Ascending aorta (tissue), 2 donors: ENCODE results near the gene ST8SIA1. TPM values are rescaled to one million over a fixed set of nuclear protein-coding genes. Genes with fewer than 3 reads are reported as not detected.

Experiments
- DNase-seq, 2 donors: peaks; one replicate each; pipeline ENCODE4 v3.0.0-alpha.2; 2019; ENCODE audit warnings: low spot score in 2 of 2
- H3K27ac ChIP-seq, 2 donors: fragments of 200-600 bp; sonication (generic); one replicate each; pipeline ENCODE4 v1.5.1; 2016 to 2017; ENCODE audit warnings: mild to moderate bottlenecking in 1 of 2
- H3K27me3 ChIP-seq: fragments of 200-600 bp; sonication (generic); one replicate; pipeline ENCODE4 v1.5.1; 2017
- H3K36me3 ChIP-seq, 2 donors: fragments of 200-600 bp; sonication (generic); one replicate each; pipeline ENCODE4 v1.5.1; 2016
- H3K4me1 ChIP-seq, 2 donors: fragments of 200-600 bp; sonication (generic); one replicate each; pipeline ENCODE4 v1.5.1; 2016 to 2017; ENCODE audit warnings: mild to moderate bottlenecking in 1 of 2
- H3K4me3 ChIP-seq, 2 donors: fragments of 200-600 bp; sonication (generic); one replicate each; pipeline ENCODE4 v1.5.1; 2016 to 2017; ENCODE audit warnings: mild to moderate bottlenecking in 1 of 2
- H3K9me3 ChIP-seq, 2 donors: fragments of 200-600 bp; sonication (generic); one replicate each; pipeline ENCODE4 v1.5.1; 2016
- intact Hi-C: fragments of 100-400 bp; cut with DNase I; formaldehyde crosslinking; loops from one replicate; pipeline ENCODE4 v1.15.1; 2023
- total RNA-seq: library from RNA; depleted of rRNA; stranded (reverse); fragments of >200 nt; gene quantifications from one replicate; pipeline ENCODE4 v1.1.0, GENCODE V29; 2016
- TF ChIP-seq, protein P1 (sequence below), 3 experiments: fragments of 200-600 bp in 2 of 3; fragments of 450-650 bp in 1 of 3; sonication (generic) in 2 of 3; IDR thresholded peaks; one replicate each; pipeline ENCODE4 v1.5.1; 2016 to 2019; ENCODE audit warnings: antibody characterized with exemption in 3 of 3, mild to moderate bottlenecking in 1 of 3, moderate library complexity in 1 of 3

Gene ST8SIA1
- total RNA-seq, 1 donor from 2014 or later: 9.7 TPM

GRCh38 chr12:22238211-22238610 lies 96.3 kb downstream of the ST8SIA1 start:
- intact Hi-C loops: no loop called here
- no peaks in the 10 kb centered on the region for H3K36me3 ChIP-seq
- TF ChIP-seq, protein P1, sequence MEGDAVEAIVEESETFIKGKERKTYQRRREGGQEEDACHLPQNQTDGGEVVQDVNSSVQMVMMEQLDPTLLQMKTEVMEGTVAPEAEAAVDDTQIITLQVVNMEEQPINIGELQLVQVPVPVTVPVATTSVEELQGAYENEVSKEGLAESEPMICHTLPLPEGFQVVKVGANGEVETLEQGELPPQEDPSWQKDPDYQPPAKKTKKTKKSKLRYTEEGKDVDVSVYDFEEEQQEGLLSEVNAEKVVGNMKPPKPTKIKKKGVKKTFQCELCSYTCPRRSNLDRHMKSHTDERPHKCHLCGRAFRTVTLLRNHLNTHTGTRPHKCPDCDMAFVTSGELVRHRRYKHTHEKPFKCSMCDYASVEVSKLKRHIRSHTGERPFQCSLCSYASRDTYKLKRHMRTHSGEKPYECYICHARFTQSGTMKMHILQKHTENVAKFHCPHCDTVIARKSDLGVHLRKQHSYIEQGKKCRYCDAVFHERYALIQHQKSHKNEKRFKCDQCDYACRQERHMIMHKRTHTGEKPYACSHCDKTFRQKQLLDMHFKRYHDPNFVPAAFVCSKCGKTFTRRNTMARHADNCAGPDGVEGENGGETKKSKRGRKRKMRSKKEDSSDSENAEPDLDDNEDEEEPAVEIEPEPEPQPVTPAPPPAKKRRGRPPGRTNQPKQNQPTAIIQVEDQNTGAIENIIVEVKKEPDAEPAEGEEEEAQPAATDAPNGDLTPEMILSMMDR (IDR thresholded peaks at IDR 0.05): no peak
- H3K4me1 ChIP-seq: no peaks in the 10 kb centered on the region
- H3K4me3 ChIP-seq: no peak overlapping the region
- peaks cover 0 to 4% of the 10 kb centered on the region in 2 donors for H3K9me3 ChIP-seq
- no peak for DNase-seq
- H3K27ac ChIP-seq: no peak overlapping the region
- H3K27me3 ChIP-seq: no peaks in the 10 kb centered on the region

DNA sequence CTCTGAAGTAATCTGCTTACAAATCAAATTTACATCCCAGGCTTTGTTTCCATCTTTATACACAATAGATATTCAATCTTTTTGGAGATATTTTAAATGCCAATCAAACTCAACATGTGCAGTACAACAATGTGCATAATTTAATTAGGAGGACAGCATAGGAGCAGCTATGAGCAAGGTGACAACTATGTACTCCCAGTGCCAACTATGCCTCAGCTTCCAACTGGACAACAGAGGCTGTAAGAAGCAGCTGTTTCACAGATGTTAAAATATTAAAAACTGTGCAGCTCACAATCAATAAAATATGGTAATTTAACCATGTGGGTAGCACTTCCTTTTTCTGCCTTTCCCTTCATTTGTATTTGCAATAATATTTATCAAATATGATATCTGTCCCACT lies 99.9 kb downstream of the ST8SIA1 start:
- Histone ChIP-seq H3K36me3 (no peaks in the 10 kb centered on the region), H3K9me3 (peaks cover 0 to 3% of the 10 kb centered on the region in 2 donors), H3K27me3 (no peaks in the 10 kb centered on the region), H3K4me3 (no peak overlapping the region), H3K4me1 (no peaks in the 10 kb centered on the region), H3K27ac (no peak overlapping the region)
- TF ChIP-seq, protein P1 (IDR thresholded peaks at IDR 0.05): no peak
- no peak for DNase-seq
- intact Hi-C loops: loop anchor here (5.0 kb wide), 1 partner anchor 98 kb away; the partner anchor contains the start of gene ST8SIA1

- intact Hi-C loops: loop anchor here (5.0 kb wide), 1 partner anchor 100 kb away; the partner anchor contains the start of gene ST8SIA1
- DNase-seq: no peak
- H3K27ac ChIP-seq: no peak overlapping the region
- H3K4me3 ChIP-seq: no peak overlapping the region
- H3K36me3 ChIP-seq: no peaks in the 10 kb centered on the region
- TF ChIP-seq, protein P1 (IDR thresholded peaks at IDR 0.05): peak in 1 of 3 experiments; percentile 7
- H3K27me3 ChIP-seq: no peaks in the 10 kb centered on the region
- H3K9me3 ChIP-seq: no peaks in the 10 kb centered on the region
- H3K4me1 ChIP-seq: peaks cover 0 to 2% of the 10 kb centered on the region in 2 donors
Measured at GRCh38 chr12:22231836-22232235, 102.7 kb downstream of the ST8SIA1 start.

- TF ChIP-seq, protein P1 (IDR thresholded peaks at IDR 0.05): no peak
- intact Hi-C loops: loop anchor here (5.0 kb wide), 1 partner anchor 101 kb away; the partner anchor contains the start of gene ST8SIA1
- no peak for DNase-seq
Measured at GRCh38 chr12:22231078-22231477, 103.4 kb downstream of the ST8SIA1 start.

GRCh38 chr12:22230280-22230794 lies 104.2 kb downstream of the ST8SIA1 start:
- no peak overlapping the region for H3K27ac ChIP-seq
- DNase-seq: no peak
- TF ChIP-seq, protein P1 (IDR thresholded peaks at IDR 0.05): no peak

More at GRCh38 chr12:22231078-22231477, 103.4 kb downstream of the ST8SIA1 start:
- Histone ChIP-seq H3K27me3 (no peaks in the 10 kb centered on the region), H3K4me1 (peaks cover 0 to 2% of the 10 kb centered on the region in 2 donors), H3K4me3 (no peak overlapping the region), H3K9me3 (no peaks in the 10 kb centered on the region), H3K36me3 (no peaks in the 10 kb centered on the region), H3K27ac (no peak overlapping the region)

More at GRCh38 chr12:22230280-22230794, 104.2 kb downstream of the ST8SIA1 start:
- intact Hi-C loops: loop anchor here (5.0 kb wide), 1 partner anchor 102 kb away; the partner anchor contains the start of gene ST8SIA1
- H3K4me1 ChIP-seq: peaks cover 0 to 2% of the 10 kb centered on the region in 2 donors
- no peaks in the 10 kb centered on the region for H3K9me3 ChIP-seq
- H3K36me3 ChIP-seq: no peaks in the 10 kb centered on the region
- H3K4me3 ChIP-seq: no peak overlapping the region
- no peaks in the 10 kb centered on the region for H3K27me3 ChIP-seq
